ENCODE results near the gene MCM6. TPM values are rescaled to one million over a fixed set of nuclear protein-coding genes. Genes with fewer than 3 reads are reported as not detected.
A peak's percentile ranks its signal among the peaks of the same experiment; 100 is the strongest.
"Not testable (repeated sequence)": the region's sequence is repeated elsewhere in the genome, so short reads cannot be mapped to it uniquely, and the experiment has no call there.

MCM6 gene
- total RNA-seq, 1 experiment from 2014 or later, result 13.5 TPM

- H3K4me1 Mint-ChIP-seq (ENCODE audit: insufficient read depth, unreplicated experiment), result no peaks in the 10 kb centered on the region
- no peak overlapping the region for H3K27ac Mint-ChIP-seq (ENCODE audit: low read depth, unreplicated experiment)
- BruUV-seq (replicated peaks), result no TSS peak
- CTCF ChIA-PET, result interaction anchor here (0.7 to 1.1 kb wide), 2 partner anchors 31 to 409 kb away, joined by 3 read pairs; no protein-coding TSS in a partner anchor
- H3K9me3 Mint-ChIP-seq (ENCODE audit: unreplicated experiment), result no peaks in the 10 kb centered on the region
- no peak overlapping the region for H3K4me3 Mint-ChIP-seq (ENCODE audit: unreplicated experiment)
- POLR2A ChIA-PET, result no interaction called here
- intact Hi-C loops (cut with micrococcal nuclease), result no loop called here
- H3K27me3 Mint-ChIP-seq (ENCODE audit: insufficient read depth, unreplicated experiment), result peaks cover 11% of the 10 kb centered on the region
- no peaks in the 10 kb centered on the region for H3K36me3 Mint-ChIP-seq (ENCODE audit: insufficient read depth, unreplicated experiment)
- DNase-seq (ENCODE audit: unreplicated experiment), result no peak
- TF ChIP-seq CTCF (IDR thresholded peaks at IDR 0.05; ENCODE audit: unreplicated experiment), result no peak
Observed at GRCh38 chr2:135882415-135882814, 6.2 kb upstream of the MCM6 start.

GRCh38 chr2:135876770-135877169 lies 527 bp upstream of the MCM6 start:
- H3K9me3 Mint-ChIP-seq (ENCODE audit: unreplicated experiment); DNase-seq (ENCODE audit: unreplicated experiment); H3K27me3 Mint-ChIP-seq (ENCODE audit: insufficient read depth, unreplicated experiment); intact Hi-C loops (cut with micrococcal nuclease); H3K36me3 Mint-ChIP-seq (ENCODE audit: insufficient read depth, unreplicated experiment); BruUV-seq (replicated peaks): not testable (repeated sequence)
- Mint-ChIP-seq H3K4me1 (ENCODE audit: insufficient read depth, unreplicated experiment) (peaks cover 24% of the 10 kb centered on the region), H3K27ac (ENCODE audit: low read depth, unreplicated experiment) (peak overlapping the region; percentile 81), H3K4me3 (ENCODE audit: unreplicated experiment) (peak overlapping the region; percentile 87)
- POLR2A ChIA-PET, result interaction anchor here (0.7 to 1.8 kb wide), 5 partner anchors 72 to 1735 kb away, joined by 3 to 8 read pairs (median 3); no protein-coding TSS in a partner anchor
- CTCF ChIA-PET, result interaction anchor here (0.7 kb wide), 2 partner anchors 437 to 938 kb away, joined by 3 read pairs; no protein-coding TSS in a partner anchor

GRCh38 chr2:135875491-135876065 lies 665 bp downstream of the MCM6 start:
- ChIA-PET POLR2A (interaction anchor here (0.7 to 1.8 kb wide), 9 partner anchors 10 to 882 kb away, joined by 3 to 8 read pairs (median 3); no protein-coding TSS in a partner anchor), CTCF (interaction anchor here (1.0 to 1.4 kb wide), 4 partner anchors 9 to 38 kb away, joined by 3 to 5 read pairs (median 4); no protein-coding TSS in a partner anchor)
- no peak for TF ChIP-seq CTCF (IDR thresholded peaks at IDR 0.05; ENCODE audit: unreplicated experiment)
- peaks cover 24% of the 10 kb centered on the region for H3K4me1 Mint-ChIP-seq (ENCODE audit: insufficient read depth, unreplicated experiment)
- peak overlapping the region; percentile 87 for H3K4me3 Mint-ChIP-seq (ENCODE audit: unreplicated experiment)
- no peaks in the 10 kb centered on the region for H3K27me3 Mint-ChIP-seq (ENCODE audit: insufficient read depth, unreplicated experiment)
- peaks cover 10% of the 10 kb centered on the region for H3K36me3 Mint-ChIP-seq (ENCODE audit: insufficient read depth, unreplicated experiment)
- DNase-seq (ENCODE audit: unreplicated experiment), result peak; percentile 53
- peak overlapping the region; percentile 81 for H3K27ac Mint-ChIP-seq (ENCODE audit: low read depth, unreplicated experiment)
- H3K9me3 Mint-ChIP-seq (ENCODE audit: unreplicated experiment), result no peaks in the 10 kb centered on the region
- intact Hi-C loops (cut with micrococcal nuclease), result no loop called here
- BruUV-seq (replicated peaks), result no TSS peak

GRCh38 chr2:135874777-135875365 lies 1.4 kb downstream of the MCM6 start:
- Mint-ChIP-seq H3K4me3 (ENCODE audit: unreplicated experiment) (peak overlapping the region; percentile 87), H3K9me3 (ENCODE audit: unreplicated experiment) (no peaks in the 10 kb centered on the region), H3K27ac (ENCODE audit: low read depth, unreplicated experiment) (peak overlapping the region; percentile 81), H3K36me3 (ENCODE audit: insufficient read depth, unreplicated experiment) (peaks cover 11% of the 10 kb centered on the region), H3K4me1 (ENCODE audit: insufficient read depth, unreplicated experiment) (peaks cover 24% of the 10 kb centered on the region), H3K27me3 (ENCODE audit: insufficient read depth, unreplicated experiment) (no peaks in the 10 kb centered on the region)
- intact Hi-C loops (cut with micrococcal nuclease), result no loop called here
- TF ChIP-seq CTCF (IDR thresholded peaks at IDR 0.05; ENCODE audit: unreplicated experiment), result no peak
- no peak for DNase-seq (ENCODE audit: unreplicated experiment)
- CTCF ChIA-PET, result interaction anchor here (0.8 to 1.4 kb wide), 5 partner anchors 8 to 503 kb away, joined by 3 to 5 read pairs (median 4); no protein-coding TSS in a partner anchor
- POLR2A ChIA-PET, result interaction anchor here (0.7 to 1.8 kb wide), 6 partner anchors 13 to 132 kb away, joined by 3 to 8 read pairs (median 3); no protein-coding TSS in a partner anchor
- BruUV-seq (replicated peaks), result no TSS peak

All from MCF 10A (cell line).